Skin epidermis (tissue), 12 donors: ENCODE results near the gene PRRC2A.

Experiments used
- H3K27ac ChIP-seq, 21 experiments: fragments of 200-600 bp; sonication (generic) in 11 of 21; one replicate each; pipeline ENCODE4 v1.5.0; 2020; ENCODE audit warnings: mild to moderate bottlenecking in 3 of 21, inconsistent platforms in 2 of 21, moderate library complexity in 2 of 21
- H3K4me3 ChIP-seq, 7 experiments: fragments of 200-600 bp; sonication (generic) in 2 of 7; one replicate each; pipeline ENCODE4 v1.5.0; 2020; ENCODE audit warnings: inconsistent platforms in 2 of 7, mild to moderate bottlenecking in 2 of 7, moderate library complexity in 1 of 7

The PRRC2A gene

GRCh38 chr6:31639449-31639861 lies 18.9 kb downstream of the PRRC2A start:
- Histone ChIP-seq H3K27ac (peak overlapping the region in 2 of 21 experiments; percentile 5 to 30), H3K4me3 (no peak overlapping the region)

GRCh38 chr6:31640612-31641011 lies 20.1 kb downstream of the PRRC2A start:
- Histone ChIP-seq H3K27ac (peak overlapping the region in 1 of 21 experiments; percentile 5), H3K4me3 (no peak overlapping the region)

DNA sequence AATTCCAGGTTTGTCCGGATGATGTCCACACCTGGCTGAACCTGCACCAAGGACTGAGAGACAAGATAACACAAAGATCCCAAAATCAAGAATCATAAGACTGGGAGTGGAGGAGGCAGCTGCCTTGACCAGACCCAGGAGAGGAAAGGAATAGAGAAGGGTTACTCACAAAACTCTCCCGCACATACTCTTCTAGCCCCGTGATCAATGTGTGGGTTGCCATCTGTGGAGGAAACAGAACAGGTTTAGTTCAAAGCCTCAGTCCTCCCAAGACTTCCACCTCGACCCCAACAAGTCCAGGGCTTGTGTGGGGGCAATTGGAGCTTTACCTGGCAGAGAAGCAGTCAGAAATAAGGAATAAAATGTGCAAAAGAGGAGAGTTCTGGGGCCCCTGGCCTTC lies 20.9 kb downstream of the PRRC2A start:
- H3K27ac ChIP-seq, result no peak overlapping the region
- no peak overlapping the region for H3K4me3 ChIP-seq

DNA sequence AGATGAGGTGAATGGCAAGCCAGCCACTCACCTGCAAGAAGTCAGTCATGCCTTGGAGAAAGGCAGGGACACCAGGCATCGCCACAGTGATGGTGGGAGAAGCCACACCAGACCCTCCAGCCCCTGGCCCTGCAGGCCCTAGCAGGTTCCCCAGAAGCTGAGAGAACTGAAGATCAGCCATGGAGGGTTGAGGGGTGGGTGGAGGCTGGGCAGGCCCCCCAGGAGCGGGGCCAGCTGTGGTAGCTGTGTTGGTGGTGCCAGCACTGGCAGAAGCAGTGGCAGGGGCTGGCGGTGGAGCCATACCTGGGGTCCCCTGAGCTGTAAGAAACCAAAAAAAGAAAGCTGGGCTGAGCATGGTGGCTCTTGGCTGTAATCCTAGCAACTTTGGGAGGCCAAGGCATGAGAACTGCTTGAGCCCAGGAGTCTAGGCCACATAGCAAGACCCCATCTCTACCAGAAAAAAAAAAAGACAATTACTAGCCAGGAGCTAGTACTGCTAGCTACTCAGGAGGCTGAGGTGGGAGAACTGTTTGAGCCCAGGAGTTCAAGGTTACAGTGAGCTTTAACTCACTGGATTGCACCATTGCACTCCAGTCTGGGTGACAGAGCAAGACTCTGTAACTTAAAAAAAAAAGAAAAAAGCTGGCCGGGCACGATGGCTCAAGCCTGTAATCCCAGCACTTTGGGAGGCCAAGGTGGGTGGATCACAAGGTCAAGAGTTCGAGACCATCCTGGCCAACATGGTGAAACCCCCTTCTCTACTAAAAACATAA lies 22.5 kb downstream of the PRRC2A start:
- no peak overlapping the region for H3K27ac ChIP-seq
- no peak overlapping the region for H3K4me3 ChIP-seq

DNA sequence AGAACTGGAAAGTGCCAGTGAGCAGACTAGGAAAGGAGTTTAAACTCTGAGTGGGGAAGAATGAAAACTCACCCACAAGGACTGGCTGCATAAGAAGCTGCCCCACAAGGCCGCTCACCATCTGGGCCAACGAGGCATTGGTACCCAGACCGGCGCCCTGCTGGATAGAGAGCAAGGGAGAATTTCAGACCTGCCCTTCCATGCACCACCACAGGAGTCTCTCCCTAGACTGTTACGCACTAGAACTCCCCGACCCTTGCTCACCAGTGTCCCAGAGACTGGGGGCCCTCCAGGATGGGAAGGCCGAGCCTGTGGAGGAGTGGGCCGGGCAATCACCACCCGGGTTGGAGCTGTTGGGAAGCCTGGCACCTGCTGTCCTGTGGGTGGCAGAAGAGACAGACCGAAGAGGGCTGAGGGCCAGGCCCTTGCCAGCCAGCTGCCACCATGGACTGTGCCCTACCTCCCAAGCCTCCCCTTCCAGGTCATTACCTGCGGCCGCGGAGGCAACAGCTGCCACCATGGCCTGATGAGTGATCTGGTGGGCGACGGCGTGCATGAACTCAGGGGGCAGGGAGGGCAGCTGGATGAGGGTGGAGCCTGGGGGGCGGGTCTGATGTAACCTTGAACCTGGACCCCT lies 23.4 kb downstream of the PRRC2A start:
- peak overlapping the region in 1 of 21 experiments; percentile 14 for H3K27ac ChIP-seq
- no peak overlapping the region for H3K4me3 ChIP-seq

GRCh38 chr6:31645325-31645724 lies 24.8 kb downstream of the PRRC2A start:
- no peak overlapping the region for H3K27ac ChIP-seq

DNA sequence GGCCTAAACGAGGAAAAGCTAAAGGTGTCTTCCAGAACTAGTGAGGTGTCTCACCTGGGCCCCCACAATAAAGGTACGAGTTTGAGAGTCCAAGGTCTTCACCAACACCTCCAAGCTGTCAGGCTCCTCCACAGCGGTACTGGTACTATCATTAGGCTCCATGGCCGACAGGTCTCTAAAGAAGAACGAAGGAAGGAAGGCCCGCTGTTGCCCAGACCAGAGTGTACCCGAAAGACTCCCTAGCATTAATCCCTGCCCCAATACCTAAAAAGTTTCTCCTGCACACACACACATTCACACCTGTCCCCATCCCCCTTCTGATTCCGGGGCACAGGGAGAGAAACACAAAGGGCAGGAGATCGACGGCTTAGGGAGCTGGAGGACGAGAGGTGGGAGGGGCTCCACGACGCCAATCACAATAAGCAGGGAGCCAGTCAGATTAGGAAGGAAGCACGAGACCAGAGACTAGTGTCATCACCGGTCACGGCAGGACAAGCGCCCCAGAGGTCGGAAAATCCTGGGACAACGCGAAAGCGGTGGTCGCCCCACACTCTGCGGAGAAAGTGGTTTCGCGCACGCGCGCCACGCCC lies 31.2 kb downstream of the PRRC2A start:
- Histone ChIP-seq H3K4me3 (peak overlapping the region; percentile 37 to 78 (median 60)), H3K27ac (peak overlapping the region; percentile 81 to 99 (median 96))

More at GRCh38 chr6:31645325-31645724, 24.8 kb downstream of the PRRC2A start:
- H3K4me3 ChIP-seq, result no peak overlapping the region

- peak overlapping the region; percentile 81 to 99 (median 96) for H3K27ac ChIP-seq
- peak overlapping the region; percentile 37 to 78 (median 60) for H3K4me3 ChIP-seq
These were observed 32.6 kb downstream of the PRRC2A start for GRCh38 chr6:31652925-31653724.

DNA sequence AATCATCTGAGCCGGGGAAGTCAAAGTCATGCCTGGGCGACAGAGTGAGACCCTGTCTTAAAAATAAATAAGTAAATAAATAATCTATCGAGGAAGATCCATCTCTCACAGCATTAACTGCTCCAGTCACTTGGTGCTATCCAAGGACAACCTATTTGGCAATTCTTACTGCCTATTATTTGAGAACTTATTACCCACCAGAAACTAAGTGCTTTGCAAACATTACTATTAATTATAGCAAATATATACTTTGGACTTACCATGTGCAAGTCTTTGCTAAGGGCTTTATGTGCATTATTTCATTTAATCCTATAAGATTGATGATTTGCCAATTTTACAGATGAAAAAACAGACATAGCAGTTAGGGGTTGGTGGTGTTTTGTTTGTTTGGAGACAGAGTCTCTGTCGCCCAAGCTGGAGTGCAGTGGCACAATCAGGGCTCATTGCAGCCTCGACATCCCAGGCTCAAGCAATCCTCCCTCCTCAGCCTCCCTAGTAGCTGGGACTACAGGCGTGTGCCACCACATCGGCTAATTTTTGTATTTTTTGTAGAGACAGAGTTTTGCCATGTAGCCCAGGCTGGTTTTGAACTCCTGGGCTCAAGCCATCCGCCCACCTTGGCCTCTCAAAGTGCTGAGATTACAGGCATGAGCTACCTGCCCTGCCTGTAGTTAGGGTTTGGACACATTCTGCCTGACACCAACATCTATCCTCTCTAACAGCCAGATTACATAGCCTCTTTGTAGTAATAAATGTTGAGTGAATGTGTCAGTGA lies 34.2 kb downstream of the PRRC2A start:
- H3K27ac ChIP-seq, result no peak overlapping the region
- no peak overlapping the region for H3K4me3 ChIP-seq

DNA sequence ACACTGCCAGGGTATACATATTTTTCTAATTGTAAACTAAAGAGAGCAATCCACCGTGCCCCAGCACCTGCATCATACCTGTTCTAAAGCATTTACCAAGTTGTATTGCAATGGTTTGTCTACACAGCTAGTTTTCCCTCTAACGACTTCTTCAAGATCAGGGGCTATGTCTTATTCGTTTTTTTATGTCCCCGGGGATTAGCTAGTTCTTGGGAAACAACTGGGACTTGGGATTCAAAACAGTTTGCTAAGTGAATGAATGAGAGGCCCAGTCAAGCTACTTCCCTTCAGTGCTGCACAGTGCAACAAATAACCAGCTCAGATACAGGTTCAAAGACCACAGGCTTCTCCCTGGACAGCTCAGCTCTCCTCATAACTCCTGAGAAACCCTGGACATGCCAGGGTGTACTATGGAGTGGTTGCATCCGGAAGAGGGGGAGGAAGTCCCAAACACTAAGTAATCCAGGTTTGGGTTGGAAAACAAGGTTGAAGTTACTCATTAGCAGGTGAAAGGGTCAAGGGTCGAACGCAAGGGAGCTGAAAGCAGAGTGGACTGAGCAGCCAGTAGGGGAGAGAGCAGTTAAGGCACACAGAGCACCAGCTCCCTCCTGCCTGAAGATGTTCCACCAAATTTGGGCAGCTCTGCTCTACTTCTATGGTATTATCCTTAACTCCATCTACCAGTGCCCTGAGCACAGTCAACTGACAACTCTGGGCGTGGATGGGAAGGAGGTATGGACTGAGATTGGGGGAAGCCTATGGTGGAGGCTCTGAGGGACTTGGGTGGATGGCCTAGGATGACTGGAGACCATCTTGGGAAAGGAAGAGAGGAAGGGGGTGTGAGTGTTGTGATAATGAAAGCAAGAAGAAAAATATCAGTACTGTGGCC lies 35.1 kb downstream of the PRRC2A start, which contains the start of gene APOM:
APOM (plus strand) TSS at position 546 of the 889 bp plus-strand sequence; CDS start at position 619, 73 bp downstream.
- Histone ChIP-seq H3K4me3 (no peak within 1 kb of the TSS), H3K27ac (no peak within 1 kb of the TSS)

DNA sequence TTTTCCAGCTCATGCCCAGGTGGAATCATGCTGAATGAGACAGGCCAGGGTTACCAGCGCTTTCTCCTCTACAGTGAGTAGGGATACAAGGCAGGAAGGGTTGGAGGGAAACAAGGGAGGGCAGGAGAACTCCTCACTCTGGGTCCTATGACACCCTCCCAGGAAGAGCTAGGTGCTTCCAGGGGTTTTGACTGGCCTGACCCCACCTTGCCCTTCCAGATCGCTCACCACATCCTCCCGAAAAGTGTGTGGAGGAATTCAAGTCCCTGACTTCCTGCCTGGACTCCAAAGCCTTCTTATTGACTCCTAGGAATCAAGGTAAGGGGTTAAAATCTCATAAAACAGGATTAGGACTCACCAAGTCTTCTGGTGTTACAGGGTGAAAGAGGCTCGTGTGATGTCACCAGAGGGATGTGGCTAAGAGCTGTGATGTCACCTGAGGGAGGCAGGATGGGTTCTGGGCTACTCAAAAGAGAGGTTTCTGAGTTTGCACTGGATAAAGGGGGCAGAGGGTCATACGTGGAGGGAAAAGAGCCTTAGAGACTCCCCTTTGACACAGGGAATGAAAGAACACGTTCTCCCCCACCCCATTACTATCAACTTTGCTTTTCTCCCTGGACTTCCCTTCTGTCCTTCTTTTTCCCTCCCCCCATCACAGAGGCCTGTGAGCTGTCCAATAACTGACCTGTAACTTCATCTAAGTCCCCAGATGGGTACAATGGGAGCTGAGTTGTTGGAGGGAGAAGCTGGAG lies 37.1 kb downstream of the PRRC2A start:
- Histone ChIP-seq H3K4me3 (no peak overlapping the region), H3K27ac (peak overlapping the region in 1 of 21 experiments; percentile 45)

DNA sequence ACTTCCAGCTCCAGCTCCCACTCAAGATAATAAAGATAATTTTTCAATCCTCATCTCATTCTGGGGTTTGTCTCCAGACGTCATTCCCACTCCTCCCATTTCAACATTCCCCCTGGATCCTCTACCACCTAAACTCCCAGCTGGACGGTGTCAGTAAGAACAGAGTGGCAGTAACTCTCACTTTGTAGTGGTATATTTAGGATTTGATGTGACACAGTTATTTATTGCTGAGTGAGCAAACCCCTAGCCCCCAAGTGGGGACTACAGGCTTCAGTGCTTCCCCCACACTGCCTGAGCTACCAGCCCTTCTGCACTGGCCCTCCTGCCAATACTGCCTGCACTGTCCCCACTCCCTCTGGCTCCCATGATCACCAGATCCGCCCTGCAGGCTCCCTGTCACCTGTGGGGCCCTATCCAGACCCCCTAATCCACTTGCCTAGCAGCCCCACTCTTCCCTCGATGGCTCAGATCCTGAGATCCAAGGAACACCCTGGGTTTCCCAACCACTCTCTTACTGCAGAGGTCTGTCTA lies 37.7 kb downstream of the PRRC2A start:
- H3K4me3 ChIP-seq, result no peak overlapping the region
- peak overlapping the region in 2 of 21 experiments; percentile 40 to 45 for H3K27ac ChIP-seq

DNA sequence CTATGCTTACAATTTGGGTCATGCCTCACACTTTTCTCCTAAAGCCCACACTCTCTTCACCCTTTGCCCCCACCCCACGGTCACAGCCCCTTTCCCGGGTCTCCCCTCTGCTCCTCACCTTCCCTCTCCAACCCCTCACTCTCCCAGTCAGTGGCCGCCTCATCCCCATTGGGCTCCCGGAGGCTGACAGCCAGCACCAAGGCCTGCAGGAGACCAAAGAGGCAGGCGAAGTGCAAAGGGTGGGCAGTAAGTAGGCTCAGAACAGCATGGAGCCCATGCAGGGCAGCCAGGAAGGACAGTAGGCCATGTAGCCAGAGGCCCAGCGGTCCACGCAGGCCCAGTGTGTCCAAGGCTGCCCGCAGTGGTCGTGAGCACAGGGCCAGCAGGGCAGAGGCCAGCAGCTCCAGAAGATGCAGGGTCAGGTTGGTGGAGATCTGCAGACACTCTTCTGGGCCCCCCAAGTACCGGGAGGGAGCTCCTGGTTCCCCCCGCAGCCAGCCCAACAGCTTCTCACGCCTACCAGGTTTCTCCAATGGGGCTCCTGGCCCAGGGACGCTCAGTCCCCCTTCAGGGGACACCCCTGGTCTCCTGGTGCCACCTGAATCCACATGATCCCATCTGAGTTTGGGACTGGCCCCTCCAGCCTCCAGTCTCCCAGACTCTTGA lies 38.6 kb downstream of the PRRC2A start:
- Histone ChIP-seq H3K27ac (peak overlapping the region in 18 of 21 experiments; percentile 74 to 95 (median 88)), H3K4me3 (peak overlapping the region; percentile 51 to 87 (median 78))

DNA sequence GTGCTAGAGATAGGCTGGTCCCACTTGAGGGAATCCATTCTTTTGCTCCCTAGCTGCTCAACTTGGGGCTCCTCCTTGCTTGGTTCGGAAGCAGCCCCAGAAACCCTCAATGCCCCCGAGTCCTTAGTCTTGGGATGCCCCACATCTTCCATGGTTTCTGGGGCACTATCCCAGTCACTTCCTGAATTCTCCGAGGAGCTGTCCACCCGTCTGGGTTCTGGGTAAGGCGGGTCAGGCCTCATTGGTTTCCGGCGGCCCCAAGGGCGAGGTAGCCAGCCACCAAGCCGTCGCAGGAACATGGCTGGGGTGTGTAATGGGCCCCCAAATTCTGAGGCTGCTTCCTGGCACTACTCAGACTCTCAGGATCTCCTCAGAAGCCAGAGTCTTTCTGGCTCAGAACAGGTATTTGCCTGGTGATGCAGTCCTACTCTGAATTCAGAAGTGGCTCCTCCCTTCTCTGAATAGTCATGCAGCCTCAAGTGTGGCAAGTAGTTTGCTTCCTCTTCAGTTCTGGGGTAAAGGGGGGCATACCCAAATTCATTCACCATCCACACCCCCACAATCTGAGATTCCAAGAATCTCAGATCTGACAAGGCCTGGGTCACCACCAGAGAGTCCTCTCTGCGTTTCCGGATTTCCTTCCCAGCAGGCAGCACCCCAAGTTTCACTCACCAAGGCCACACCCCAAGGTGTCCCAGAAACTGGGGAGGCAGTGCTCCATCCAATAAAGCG lies 39.3 kb downstream of the PRRC2A start:
- H3K4me3 ChIP-seq, result peak overlapping the region; percentile 51 to 87 (median 78)
- H3K27ac ChIP-seq, result peak overlapping the region in 20 of 21 experiments; percentile 74 to 95 (median 88)

GRCh38 chr6:31660381-31661261 lies 40.1 kb downstream of the PRRC2A start, which contains the start of gene C6orf47:
Gene C6orf47 (minus strand): TSS chr6:31660778. CDS start chr6:31659947, 831 bp downstream.
- peak within 1 kb of the TSS; percentile 51 to 87 (median 78) for H3K4me3 ChIP-seq
- H3K27ac ChIP-seq, result peak within 1 kb of the TSS in 20 of 21 experiments; percentile 74 to 95 (median 88)
